Measurements from ENCODE around the gene APOB.
"Not testable (repeated sequence)": the region's sequence is repeated elsewhere in the genome, so short reads cannot be mapped to it uniquely, and the experiment has no call there.

Gene APOB

DNA sequence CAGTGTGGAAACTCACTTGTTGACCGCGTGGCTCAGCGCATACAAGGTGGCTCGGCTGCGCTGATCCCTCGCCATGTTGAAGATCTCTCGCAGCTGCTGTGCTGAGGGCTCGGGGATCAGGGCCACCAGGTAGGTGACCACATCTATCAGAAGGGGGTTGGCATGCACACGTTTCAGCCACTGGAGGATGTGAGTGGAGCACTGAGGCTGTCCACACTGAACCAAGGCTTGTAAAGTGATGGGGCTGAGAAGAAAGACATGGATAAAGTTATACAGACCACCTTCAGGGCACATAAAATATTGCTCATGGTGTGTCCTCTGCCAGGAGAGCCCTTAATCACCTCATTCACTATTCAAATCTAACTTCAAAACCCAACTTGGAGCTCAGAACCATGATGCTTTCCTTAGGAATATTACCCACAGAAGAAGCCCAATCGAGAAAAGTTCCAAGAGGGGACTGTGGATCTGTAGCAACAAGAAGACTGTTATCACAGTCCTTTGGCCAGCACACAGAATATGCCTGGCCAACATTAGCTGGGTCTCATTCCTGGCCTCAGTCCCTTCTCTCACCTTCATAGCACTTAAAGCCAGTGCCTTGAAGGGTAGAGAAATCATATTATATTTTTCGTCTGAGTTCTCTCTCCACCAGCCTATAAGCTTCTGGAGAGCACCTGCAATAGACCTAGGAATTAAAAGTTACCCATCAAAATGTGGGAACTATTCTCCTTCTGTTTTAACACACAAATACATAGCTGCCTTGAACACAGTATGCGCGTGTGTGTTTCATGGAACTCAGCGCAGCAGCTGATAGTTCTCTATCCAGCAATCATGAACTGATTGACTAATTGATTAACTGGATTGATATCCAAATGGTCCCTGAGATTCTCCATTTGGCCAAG lies 11.3 kb downstream of the APOB start:
- no peak for DNase-seq
- TF ChIP-seq POLR2A (IDR thresholded peaks at IDR 0.05; ENCODE audit: low read length) = no peak
- no peak for TF ChIP-seq GATA1 (IDR thresholded peaks at IDR 0.05; ENCODE audit: low read depth, low read length)

DNA sequence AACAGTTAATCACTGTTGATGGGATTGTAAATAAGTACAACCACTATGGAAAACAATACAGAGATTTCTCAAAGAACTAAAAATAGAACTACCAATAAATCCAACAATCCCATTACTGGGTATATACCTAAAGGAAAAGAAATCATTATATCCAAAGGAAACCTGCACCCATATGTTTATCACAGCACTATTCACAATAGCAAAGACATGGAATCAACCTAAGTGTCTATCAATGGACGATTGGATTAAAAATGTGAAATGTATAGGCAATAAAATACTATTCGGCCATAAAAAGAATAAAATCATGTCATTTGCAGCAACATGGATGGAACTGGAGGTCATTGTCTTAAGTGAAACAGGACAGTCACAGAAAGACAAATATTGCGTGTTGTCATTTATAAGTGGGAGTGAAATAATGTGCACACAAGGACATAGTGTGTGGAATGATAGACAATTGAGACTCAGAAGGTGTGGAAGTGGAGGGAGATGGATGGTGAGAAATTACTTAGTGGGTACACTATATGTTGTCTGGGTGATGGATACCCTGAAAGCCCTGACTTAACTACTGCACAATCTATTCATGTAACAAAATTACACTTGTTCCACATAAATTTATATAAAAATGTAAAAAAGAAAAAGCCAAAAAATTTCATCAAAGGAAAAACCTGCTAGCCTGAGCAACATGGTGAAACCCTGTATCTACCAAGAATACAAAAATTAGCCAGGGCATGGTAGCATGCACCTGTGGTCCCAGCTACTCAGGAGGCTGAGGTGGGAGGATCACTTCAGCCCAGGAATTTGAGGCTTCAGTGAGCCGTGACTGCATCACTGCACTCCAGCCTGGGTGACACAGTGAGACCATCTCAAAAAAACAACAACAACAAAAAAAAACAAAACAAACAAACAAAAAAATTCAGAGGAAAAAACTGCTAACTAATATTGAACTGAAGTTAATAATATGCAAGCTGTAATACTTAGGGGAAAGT lies 12.6 kb downstream of the APOB start:
- TF ChIP-seq POLR2A (IDR thresholded peaks at IDR 0.05; ENCODE audit: low read length) (no peak), GATA1 (IDR thresholded peaks at IDR 0.05; ENCODE audit: low read depth, low read length) (no peak)
- DNase-seq = no peak

DNA sequence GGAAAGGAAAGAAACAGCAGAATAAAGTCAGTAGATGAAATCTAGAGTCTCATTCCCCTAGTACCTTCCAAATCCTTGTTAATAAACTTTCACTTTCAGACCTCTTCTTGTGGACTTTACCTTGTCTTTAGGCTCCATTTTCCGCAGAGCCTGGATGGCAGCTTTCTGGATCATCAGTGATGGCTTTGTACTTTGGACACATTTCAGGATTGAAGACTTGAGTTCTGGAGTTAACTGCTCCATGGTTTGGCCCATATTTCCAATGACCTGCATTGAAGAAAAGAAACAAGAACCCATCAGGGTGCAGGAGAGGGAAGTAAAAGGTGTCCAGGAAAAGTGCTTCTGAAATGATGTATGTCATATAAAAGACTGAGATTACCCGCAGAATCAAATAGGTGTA lies 14.4 kb downstream of the APOB start:
- TF ChIP-seq GATA1 (IDR thresholded peaks at IDR 0.05; ENCODE audit: low read depth, low read length) = no peak
- TF ChIP-seq POLR2A (IDR thresholded peaks at IDR 0.05; ENCODE audit: low read length) = no peak
- DNase-seq = no peak

DNA sequence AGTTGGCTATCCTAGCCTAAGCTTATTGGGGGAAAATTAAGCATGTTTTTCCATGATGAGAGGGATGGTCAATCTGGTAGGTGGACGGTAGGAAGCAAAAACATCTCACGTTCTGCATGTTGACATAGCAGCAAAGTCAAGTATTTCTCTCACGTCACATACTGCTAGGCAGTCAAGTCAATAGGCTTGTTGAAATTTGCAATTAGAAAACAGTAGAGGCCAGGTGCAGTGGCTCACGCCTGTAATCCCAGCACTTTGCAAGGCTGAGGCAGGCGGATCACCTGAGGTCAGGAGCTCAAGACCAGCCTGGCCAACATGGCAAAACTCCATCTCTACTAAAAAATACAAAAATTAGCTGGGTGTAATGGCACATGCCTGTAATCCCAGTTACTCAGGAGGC lies 14.9 kb downstream of the APOB start:
- DNase-seq = not testable (repeated sequence)

DNA sequence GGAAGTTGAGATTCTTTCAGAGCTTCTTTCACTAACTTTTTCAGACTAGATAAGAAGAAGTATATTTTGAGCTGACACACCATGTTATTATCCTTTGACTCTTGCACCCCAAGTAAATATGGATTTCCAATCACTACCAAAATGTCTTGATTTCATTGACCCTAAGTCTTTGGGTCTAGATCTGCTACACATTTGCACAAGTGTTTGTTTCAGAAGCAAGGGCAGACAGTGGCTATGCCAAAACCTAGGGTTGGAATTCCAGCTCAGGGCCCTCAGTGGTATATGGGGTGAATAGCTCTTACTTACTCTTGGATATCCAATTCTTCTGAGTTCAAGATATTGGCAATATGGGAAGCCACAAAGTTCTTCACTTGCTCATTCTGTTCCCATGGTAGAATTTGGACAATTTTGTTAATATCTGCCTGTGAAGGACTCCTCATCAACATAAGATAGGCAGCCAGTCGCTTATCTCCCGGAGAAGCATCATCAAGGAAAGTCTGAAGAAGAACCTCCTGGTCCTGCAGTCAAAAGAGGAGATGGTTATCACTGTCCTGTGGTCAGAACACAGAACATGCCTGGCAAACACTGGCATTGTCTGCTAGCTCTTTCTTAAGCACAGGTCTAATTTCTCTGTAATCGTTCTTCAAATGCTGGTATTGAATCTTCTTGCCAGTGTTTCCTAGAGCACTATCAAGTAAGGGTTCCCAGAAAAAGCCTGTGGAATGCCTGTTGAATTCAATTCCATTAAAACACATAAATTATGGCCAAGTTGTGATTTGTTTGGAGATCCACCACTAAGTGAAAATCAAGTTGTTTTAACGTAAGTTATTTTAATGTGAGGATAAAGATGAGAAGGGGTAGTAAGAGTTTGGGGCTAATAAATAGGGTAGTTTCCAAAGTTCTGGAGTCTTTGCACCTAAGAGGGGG lies 15.6 kb downstream of the APOB start:
- no peak for DNase-seq
- no peak for TF ChIP-seq POLR2A (IDR thresholded peaks at IDR 0.05; ENCODE audit: low read length)
- no peak for TF ChIP-seq GATA1 (IDR thresholded peaks at IDR 0.05; ENCODE audit: low read depth, low read length)

DNA sequence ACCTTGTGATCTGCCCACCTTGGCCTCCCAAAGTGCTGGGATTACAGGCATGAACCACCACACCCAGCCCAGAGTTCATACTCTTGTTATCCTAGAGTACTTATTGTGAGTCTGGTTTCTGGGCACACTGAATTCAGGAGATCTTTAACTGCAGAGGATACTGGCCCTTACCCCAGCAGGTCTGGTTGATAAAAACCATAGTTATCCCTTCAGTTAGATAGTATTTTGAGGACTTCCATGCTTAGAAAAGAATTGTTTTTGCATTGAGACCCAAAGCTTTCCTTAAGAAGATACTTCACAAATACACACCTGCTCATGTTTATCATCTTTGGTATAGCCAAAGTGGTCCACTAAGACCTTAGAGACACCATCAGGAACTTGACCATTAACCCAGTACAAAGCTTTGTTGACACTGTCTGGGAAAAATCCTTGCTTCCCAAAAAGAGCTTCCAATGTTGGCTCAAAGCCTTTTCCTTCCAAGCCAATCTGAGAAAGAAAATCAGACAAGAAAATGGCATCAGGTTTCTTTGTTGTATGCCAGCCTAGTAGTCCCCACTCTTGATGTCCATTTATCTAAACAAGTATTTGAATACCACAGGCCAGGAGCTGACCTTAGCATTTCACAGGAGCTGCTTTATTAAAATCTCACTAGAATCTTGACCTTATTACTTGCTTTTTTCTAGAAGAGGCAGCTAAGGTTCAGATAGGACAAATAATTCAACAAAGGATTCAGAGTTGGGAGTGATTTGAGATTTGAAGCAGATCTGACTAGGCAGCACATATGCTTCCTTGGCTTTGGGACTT lies 17.2 kb downstream of the APOB start:
- TF ChIP-seq POLR2A (IDR thresholded peaks at IDR 0.05; ENCODE audit: low read length) = no peak
- no peak for TF ChIP-seq GATA1 (IDR thresholded peaks at IDR 0.05; ENCODE audit: low read depth, low read length)

DNA sequence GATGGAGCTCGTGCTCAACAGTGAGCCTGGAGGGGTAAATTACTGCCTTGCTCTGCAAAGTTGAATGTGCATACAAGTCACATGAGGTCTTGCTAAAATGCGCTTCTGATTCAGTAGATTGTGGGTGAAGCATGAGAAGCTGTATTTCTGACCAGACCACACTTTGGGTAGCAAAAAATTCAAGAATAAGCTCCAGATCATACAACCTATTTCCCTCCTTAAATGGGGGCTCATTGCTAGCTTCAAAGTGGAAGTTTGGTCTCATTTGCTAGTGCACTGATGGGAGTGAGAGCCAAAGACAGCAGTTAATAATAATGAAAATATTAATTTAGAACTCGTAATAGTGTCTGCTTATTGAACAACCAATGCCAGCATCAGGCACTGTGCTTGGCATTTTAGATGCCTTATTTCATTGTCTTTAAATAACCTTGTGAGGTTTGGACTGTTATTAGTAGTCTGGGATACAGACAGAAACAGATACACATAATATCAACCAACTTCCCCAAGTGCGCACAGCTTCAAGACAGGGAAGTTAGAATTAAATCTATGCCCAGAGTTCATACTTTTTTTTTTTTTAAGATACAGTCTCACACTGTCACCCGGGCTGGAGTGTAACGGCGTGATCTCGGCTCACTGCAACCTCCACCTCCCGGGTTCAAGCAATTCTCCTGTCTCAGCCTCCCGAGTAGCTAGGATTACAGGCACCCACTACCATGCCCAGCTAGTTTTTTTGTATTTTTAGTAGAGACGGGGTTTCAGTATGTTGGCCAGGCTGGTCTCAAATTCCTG lies 18.0 kb downstream of the APOB start:
- DNase-seq = no peak
- no peak for TF ChIP-seq GATA1 (IDR thresholded peaks at IDR 0.05; ENCODE audit: low read depth, low read length)
- no peak for TF ChIP-seq POLR2A (IDR thresholded peaks at IDR 0.05; ENCODE audit: low read length)

More for the DNA sequence above, 17.2 kb downstream of the APOB start:
- no peak for DNase-seq

DNA sequence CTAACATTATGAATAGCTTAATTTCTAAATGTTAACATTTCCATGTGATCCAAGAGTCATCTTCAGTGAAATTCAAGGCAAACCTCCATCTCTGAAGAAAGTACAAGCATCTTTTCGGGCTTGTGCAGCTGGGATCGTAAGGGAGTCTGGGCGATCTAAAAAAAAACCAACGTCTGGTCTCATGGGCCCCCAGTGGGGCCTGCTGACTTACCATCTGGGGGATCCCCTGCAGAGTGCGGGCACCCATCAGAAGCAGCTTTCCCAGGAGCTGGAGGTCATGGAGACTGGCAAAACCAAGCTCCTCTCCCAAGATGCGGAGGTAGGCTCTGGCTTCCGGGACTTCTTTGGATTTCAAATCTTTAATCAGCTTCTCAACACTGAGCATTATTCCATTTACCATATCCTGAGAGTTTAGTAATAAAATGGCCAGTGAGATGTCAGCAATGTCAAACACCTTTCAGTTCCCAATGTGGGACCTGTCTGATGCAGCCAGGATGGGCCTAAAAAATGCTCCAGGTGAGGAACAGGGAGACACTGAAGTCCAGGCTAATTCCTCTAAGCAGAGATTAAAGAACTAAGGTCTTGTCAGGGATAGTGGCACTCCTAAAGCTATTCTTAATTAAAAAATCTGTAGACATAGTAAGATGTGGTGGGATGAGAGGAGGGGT lies 19.0 kb downstream of the APOB start:
- TF ChIP-seq POLR2A (IDR thresholded peaks at IDR 0.05; ENCODE audit: low read length) (no peak), GATA1 (IDR thresholded peaks at IDR 0.05; ENCODE audit: low read depth, low read length) (no peak)
- no peak for DNase-seq

DNA sequence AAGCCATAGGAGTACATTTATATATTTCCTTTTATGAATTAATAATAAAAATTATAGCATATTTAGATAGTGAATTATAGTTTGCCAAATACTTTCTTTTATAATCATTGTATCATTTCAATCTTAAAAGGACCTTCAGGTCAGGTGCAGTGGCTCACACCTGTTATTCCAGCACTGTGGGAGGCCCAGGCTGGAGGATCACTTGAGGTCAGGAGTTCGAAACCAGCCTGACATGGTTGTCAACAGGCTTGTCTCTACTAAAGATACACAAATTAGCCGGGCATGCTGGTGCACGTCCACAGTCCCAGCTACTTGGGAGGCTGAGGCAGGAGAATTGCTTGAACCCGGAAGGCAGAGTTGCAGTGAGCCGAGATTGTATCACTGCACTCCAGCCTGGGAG lies 19.7 kb downstream of the APOB start:
- TF ChIP-seq POLR2A (IDR thresholded peaks at IDR 0.05; ENCODE audit: low read length) (no peak), GATA1 (IDR thresholded peaks at IDR 0.05; ENCODE audit: low read depth, low read length) (no peak)
- DNase-seq = no peak

DNA sequence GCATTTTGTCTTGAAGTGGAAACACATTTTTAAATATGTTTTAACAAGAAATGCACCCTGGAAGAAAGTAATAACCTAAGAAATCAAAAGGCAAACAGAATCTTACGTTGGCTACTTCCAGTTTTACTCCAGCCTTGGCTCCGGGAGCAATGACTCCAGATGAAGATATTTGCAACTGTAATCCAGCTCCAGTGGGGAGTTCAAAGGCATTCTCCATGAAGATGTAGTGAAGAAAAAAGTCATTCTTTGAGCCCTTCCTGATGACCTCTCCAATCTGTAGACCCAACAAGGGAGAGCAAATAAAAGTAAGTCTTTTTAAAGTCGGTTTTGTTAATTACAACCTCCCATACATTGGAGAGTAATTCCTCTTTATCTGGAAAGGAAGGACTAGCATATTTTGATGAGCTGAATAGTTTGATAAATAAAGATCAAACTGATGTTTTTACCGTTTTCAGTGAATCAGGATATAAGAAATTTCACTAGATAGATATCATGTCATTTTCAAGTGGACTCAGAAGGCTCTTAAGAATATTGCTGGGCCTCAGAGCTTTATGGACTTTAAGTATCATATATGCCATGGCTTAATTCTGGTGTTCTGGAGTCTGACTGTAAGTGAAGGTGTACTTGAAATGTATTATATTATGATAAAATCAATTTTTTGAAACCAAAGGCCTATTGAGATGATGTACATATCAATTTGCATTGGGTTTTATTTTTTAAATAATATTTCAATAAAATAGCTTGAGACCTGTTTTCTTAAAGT lies 20.3 kb downstream of the APOB start:
- no peak for DNase-seq
- no peak for TF ChIP-seq GATA1 (IDR thresholded peaks at IDR 0.05; ENCODE audit: low read depth, low read length)
- no peak for TF ChIP-seq POLR2A (IDR thresholded peaks at IDR 0.05; ENCODE audit: low read length)
